Neural cell (in vitro differentiated cells): Measurements from ENCODE around the gene MLIP. TPM values are rescaled to one million over a fixed set of nuclear protein-coding genes. Genes with fewer than 3 reads are reported as not detected.

Source experiments
- H2AFZ ChIP-seq: fragments of 200-600, 300-800 bp; sonication (generic), shearing (Covaris generic); 2 replicates; pipeline ENCODE4 v1.6.0; 2014; ENCODE audit warnings: low read depth, mild to moderate bottlenecking, antibody characterized with exemption, low read length, moderate library complexity
- H3F3A ChIP-seq: fragments of 200-600 bp; shearing (Covaris generic); 2 replicates; pipeline ENCODE4 v1.6.1; 2016; ENCODE audit warnings: mild to moderate bottlenecking, moderate library complexity, mixed read lengths, antibody characterized with exemption, low read length; ENCODE audit not compliant: insufficient read depth, poor library complexity, severe bottlenecking
- H3K27ac ChIP-seq: fragments of 200-600, 300-800 bp; sonication (generic), shearing (Covaris generic); 2 replicates; pipeline ENCODE4 v1.5.1; 2014; ENCODE audit warnings: mild to moderate bottlenecking, low read length, moderate library complexity
- H3K27me3 ChIP-seq: fragments of 300-800, 200-600 bp; sonication (generic), shearing (Covaris generic); 2 replicates; pipeline ENCODE4 v1.6.0; 2014; ENCODE audit warnings: mild to moderate bottlenecking, low read depth, low read length, moderate library complexity; ENCODE audit not compliant: insufficient read depth
- H3K36me3 ChIP-seq: fragments of 300-800, 200-600 bp; sonication (generic), shearing (Covaris generic); 2 replicates; pipeline ENCODE4 v1.5.1; 2014; ENCODE audit warnings: mild to moderate bottlenecking, antibody characterized with exemption, low read length, moderate library complexity; ENCODE audit not compliant: insufficient read depth
- H3K4me2 ChIP-seq: fragments of 300-800, 200-600 bp; sonication (generic), shearing (Covaris generic); 2 replicates; pipeline ENCODE4 v1.6.0; 2014; ENCODE audit warnings: mild to moderate bottlenecking, low read length
- H3K4me3 ChIP-seq: fragments of 300-800, 200-600 bp; sonication (generic), shearing (Covaris generic); 2 replicates; pipeline ENCODE4 v1.5.1; 2014; ENCODE audit warnings: mild to moderate bottlenecking, low read length, moderate library complexity
- H3K79me2 ChIP-seq: fragments of 200-600 bp; shearing (Covaris generic); replicated peaks from 2 replicates; pipeline ENCODE4 v1.6.0; 2014; ENCODE audit warnings: mild to moderate bottlenecking, low read length, moderate library complexity; ENCODE audit not compliant: insufficient read depth
- H3K9ac ChIP-seq: fragments of 300-800, 200-600 bp; sonication (generic), shearing (Covaris generic); 2 replicates; pipeline ENCODE4 v1.6.1; 2016; ENCODE audit warnings: mild to moderate bottlenecking, low read length, mixed read lengths
- H3K9me2 ChIP-seq: fragments of 200-600 bp; shearing (Covaris generic); 2 replicates; pipeline ENCODE4 v1.6.1; 2016; ENCODE audit warnings: mild to moderate bottlenecking, low read length, mixed read lengths; ENCODE audit not compliant: insufficient read depth
- H3K9me3 ChIP-seq: fragments of 200-600, 300-800 bp; sonication (generic), shearing (Covaris generic); 2 replicates; pipeline ENCODE4 v1.6.1; 2016; ENCODE audit warnings: mild to moderate bottlenecking, mixed run types, low read length, moderate library complexity, mixed read lengths
- H4K20me1 ChIP-seq: fragments of 200-600 bp; shearing (Covaris generic); 2 replicates; pipeline ENCODE4 v1.6.1; 2016; ENCODE audit warnings: mild to moderate bottlenecking, mixed run types; ENCODE audit not compliant: insufficient read depth
- CTCF ChIP-seq: fragments of 450-650 bp; IDR thresholded peaks from 2 replicates; pipeline ENCODE4 v1.5.1; 2014; ENCODE audit warnings: antibody characterized with exemption, mild to moderate bottlenecking, moderate library complexity; ENCODE audit not compliant: poor library complexity, severe bottlenecking
- EP300 ChIP-seq: fragments of 450-650 bp; conservative IDR thresholded peaks from 2 replicates; pipeline ENCODE4 v1.6.1; 2014; ENCODE audit warnings: antibody characterized with exemption, mild to moderate bottlenecking, moderate library complexity; ENCODE audit not compliant: poor library complexity, severe bottlenecking
- EZH2 ChIP-seq: fragments of 200-600, 300-800 bp; shearing (Covaris generic), sonication (generic); IDR thresholded peaks from 2 replicates; pipeline ENCODE4 v1.6.1; 2014; ENCODE audit warnings: antibody characterized with exemption, low read length, borderline replicate concordance, mild to moderate bottlenecking; ENCODE audit not compliant: insufficient read depth, poor library complexity, severe bottlenecking
- MXI1 ChIP-seq: fragments of 450-650 bp; conservative IDR thresholded peaks from 2 replicates; pipeline ENCODE4 v1.6.1; 2014; ENCODE audit warnings: antibody characterized with exemption, mild to moderate bottlenecking; ENCODE audit not compliant: poor library complexity, severe bottlenecking
- POLR2AphosphoS5 ChIP-seq: IDR thresholded peaks from 2 replicates; pipeline ENCODE4 v1.6.1; 2012
- RAD21 ChIP-seq: fragments of 450-650 bp; conservative IDR thresholded peaks from 2 replicates; pipeline ENCODE4 v1.6.1; 2014; ENCODE audit warnings: antibody characterized with exemption, mild to moderate bottlenecking, moderate library complexity
- REST ChIP-seq: IDR thresholded peaks from 2 replicates; pipeline ENCODE4 v1.6.1; 2012; ENCODE audit warnings: borderline replicate concordance
- SMC3 ChIP-seq: fragments of 450-650 bp; conservative IDR thresholded peaks from 2 replicates; pipeline ENCODE4 v1.6.1; 2014; ENCODE audit warnings: antibody characterized with exemption, mild to moderate bottlenecking, moderate library complexity; ENCODE audit not compliant: poor library complexity
- TAF1 ChIP-seq: IDR thresholded peaks from 2 replicates; pipeline ENCODE4 v1.6.1; 2012; ENCODE audit warnings: low read depth
- polyA plus RNA-seq: library from polyadenylated mRNA; depleted of rRNA; stranded (reverse); fragments of >200 nt; gene quantifications from 2 replicates; pipeline ENCODE4 v1.2.3, GENCODE V29; 2014

Gene MLIP
- polyA plus RNA-seq, 1 donor from 2014 or later = not detected

DNA sequence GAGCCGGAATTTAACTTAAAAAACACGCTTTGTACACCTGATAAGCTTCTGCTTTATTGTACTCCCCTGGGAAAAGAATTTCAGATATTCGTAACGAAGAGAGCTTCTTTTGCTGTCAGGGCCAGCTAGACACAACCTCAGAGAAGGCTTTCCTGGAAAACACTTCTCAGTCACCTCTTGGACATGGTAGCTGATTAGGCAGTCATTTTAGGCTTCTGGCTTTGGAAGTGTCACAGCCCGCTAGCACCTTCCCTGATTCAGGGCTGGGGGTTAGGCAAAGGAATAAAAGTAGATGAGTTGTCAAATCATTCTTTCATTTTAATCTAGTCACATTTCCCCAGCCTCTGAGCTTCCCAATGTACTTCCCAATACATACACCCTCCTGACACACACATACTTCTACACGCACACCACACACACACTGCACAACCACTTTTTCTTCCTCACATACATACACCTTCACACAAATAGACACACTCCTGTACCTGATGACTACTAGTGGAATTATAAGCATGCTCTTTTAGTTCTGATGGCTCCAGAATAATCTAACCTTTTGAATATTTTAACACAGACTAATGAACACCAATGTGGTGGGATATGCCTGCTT lies 162.1 kb downstream of the MLIP start:
- Histone ChIP-seq H3K9ac (no peak overlapping the region), H3K4me2 (no peak overlapping the region), H3K79me2 (no peaks in the 10 kb centered on the region), H3K36me3 (no peaks in the 10 kb centered on the region), H2AFZ (no peak overlapping the region), H3F3A (no peaks in the 10 kb centered on the region), H3K4me3 (no peak overlapping the region), H3K9me3 (peaks cover 4% of the 10 kb centered on the region), H4K20me1 (no peaks in the 10 kb centered on the region), H3K27me3 (no peaks in the 10 kb centered on the region), H3K9me2 (no peaks in the 10 kb centered on the region), H3K27ac (no peak overlapping the region)
- TF ChIP-seq EP300 (no peak), RAD21 (no peak), TAF1 (no peak), MXI1 (no peak), SMC3 (no peak), CTCF (no peak), EZH2 (no peak), POLR2AphosphoS5 (no peak), REST (no peak)

DNA sequence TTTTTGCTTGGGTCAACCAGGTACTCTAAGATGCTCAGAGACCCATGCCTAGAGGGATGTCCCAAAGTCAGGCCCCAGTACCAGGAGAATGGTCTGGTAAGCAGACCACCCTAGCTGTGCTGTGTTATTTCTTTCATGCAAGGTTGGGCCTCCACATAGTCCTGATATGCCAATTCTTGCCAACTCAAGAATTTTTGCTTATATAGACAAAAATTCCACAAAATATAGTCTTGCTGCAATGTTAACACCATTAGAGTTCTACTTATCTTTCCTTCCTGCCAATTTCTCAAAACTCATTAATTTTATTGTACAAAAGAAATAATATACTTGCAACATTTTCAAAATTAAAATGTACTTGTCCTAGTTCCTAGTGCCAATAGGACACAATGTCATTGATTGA lies 163.1 kb downstream of the MLIP start:
- H3K27ac ChIP-seq = no peak overlapping the region
- no peak overlapping the region for H3K9ac ChIP-seq
- TF ChIP-seq REST = no peak
- no peak for TF ChIP-seq CTCF
- TF ChIP-seq RAD21 = no peak
- no peak for TF ChIP-seq POLR2AphosphoS5
- no peak for TF ChIP-seq SMC3
- H3K9me3 ChIP-seq = peaks cover 4% of the 10 kb centered on the region
- no peaks in the 10 kb centered on the region for H3K9me2 ChIP-seq
- H2AFZ ChIP-seq = no peak overlapping the region
- no peaks in the 10 kb centered on the region for H3K79me2 ChIP-seq
- no peak overlapping the region for H3K4me2 ChIP-seq
- H3F3A ChIP-seq = no peaks in the 10 kb centered on the region
- no peaks in the 10 kb centered on the region for H3K36me3 ChIP-seq
- no peaks in the 10 kb centered on the region for H4K20me1 ChIP-seq
- no peaks in the 10 kb centered on the region for H3K27me3 ChIP-seq
- H3K4me3 ChIP-seq = no peak overlapping the region
